DND-41 (cell line): ENCODE measurements around the gene ERC2.

ENCODE experiments used
- EZH2 ChIP-seq: IDR thresholded peaks from 3 replicates; pipeline ENCODE4 v1.6.1; 2012; ENCODE audit warnings: borderline replicate concordance, low read depth, mild to moderate bottlenecking, moderate library complexity, low read length, inconsistent platforms; ENCODE audit not compliant: severe bottlenecking
- TF ChIP-seq, protein P1 (sequence below): IDR thresholded peaks from 2 replicates; pipeline ENCODE4 v1.5.1; 2012; ENCODE audit warnings: borderline replicate concordance, low read length, moderate library complexity, mild to moderate bottlenecking; ENCODE audit not compliant: poor library complexity, severe bottlenecking; ENCODE audit errors: extremely low read depth

DNA sequence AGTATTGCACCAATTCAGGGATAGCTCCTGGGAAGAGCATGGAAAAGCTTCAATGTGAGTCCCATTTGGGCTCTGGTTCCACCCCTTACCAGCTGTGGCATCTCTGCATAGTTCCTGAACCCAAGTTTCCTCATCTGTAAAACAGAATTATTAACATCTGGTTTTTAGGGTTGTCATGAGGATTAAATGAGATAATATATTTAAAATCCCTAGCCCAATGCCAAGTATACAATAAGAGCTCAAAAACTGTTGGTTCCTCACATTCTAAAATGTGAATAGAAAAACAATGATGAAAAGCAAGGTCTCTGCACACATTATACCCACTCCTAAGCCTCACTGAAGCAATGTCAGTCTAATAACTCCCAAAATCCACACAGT is 743.9 kb downstream of the ERC2 start:
- TF ChIP-seq, protein P1, sequence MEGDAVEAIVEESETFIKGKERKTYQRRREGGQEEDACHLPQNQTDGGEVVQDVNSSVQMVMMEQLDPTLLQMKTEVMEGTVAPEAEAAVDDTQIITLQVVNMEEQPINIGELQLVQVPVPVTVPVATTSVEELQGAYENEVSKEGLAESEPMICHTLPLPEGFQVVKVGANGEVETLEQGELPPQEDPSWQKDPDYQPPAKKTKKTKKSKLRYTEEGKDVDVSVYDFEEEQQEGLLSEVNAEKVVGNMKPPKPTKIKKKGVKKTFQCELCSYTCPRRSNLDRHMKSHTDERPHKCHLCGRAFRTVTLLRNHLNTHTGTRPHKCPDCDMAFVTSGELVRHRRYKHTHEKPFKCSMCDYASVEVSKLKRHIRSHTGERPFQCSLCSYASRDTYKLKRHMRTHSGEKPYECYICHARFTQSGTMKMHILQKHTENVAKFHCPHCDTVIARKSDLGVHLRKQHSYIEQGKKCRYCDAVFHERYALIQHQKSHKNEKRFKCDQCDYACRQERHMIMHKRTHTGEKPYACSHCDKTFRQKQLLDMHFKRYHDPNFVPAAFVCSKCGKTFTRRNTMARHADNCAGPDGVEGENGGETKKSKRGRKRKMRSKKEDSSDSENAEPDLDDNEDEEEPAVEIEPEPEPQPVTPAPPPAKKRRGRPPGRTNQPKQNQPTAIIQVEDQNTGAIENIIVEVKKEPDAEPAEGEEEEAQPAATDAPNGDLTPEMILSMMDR, result no peak
- no peak for TF ChIP-seq EZH2
